GM12801 (cell line): ENCODE results near the gene PRKG1.

Experiments used
- CTCF ChIP-seq: IDR thresholded peaks from one replicate; pipeline ENCODE4 v1.5.1; 2011; ENCODE audit warnings: control low read depth; ENCODE audit not compliant: insufficient read length; ENCODE audit errors: extremely low read depth

Gene PRKG1

GRCh38 chr10:52337225-52337624, 1262.9 kb downstream of the PRKG1 start:
- no peak for TF ChIP-seq CTCF

- no peak for TF ChIP-seq CTCF
Measured at GRCh38 chr10:52343439-52343838, 1269.2 kb downstream of the PRKG1 start.

- no peak for TF ChIP-seq CTCF
Measured at GRCh38 chr10:52346394-52347326, 1272.4 kb downstream of the PRKG1 start.

GRCh38 chr10:52347327-52347667, 1273.0 kb downstream of the PRKG1 start:
- no peak for TF ChIP-seq CTCF
